GM10847 (cell line): Measurements from ENCODE around the gene RNF5.

Source experiments
- POLR2A ChIP-seq: IDR thresholded peaks from 2 replicates; pipeline ENCODE4 v1.6.1; 2011; ENCODE audit not compliant: insufficient read length; ENCODE audit errors: extremely low read depth

The RNF5 gene

GRCh38 chr6:32177788-32178546, at the start of gene RNF5:
TSS of gene RNF5 (plus strand) at chr6:32178405. CDS start at chr6:32178512, 107 bp downstream.
- peak; percentile 1 for TF ChIP-seq POLR2A

- no peak for TF ChIP-seq POLR2A
These were observed 49.4 kb upstream of the RNF5 start for GRCh38 chr6:32128751-32129296.

GRCh38 chr6:32129297-32130088, 48.7 kb upstream of the RNF5 start:
- no peak for TF ChIP-seq POLR2A

GRCh38 chr6:32131439-32131948, 46.7 kb upstream of the RNF5 start:
- no peak for TF ChIP-seq POLR2A

- TF ChIP-seq POLR2A = no peak
These were observed 46.1 kb upstream of the RNF5 start for GRCh38 chr6:32132110-32132509.

GRCh38 chr6:32133786-32134185, 44.4 kb upstream of the RNF5 start:
- TF ChIP-seq POLR2A = no peak

GRCh38 chr6:32137454-32137853, 40.8 kb upstream of the RNF5 start:
- no peak for TF ChIP-seq POLR2A

- no peak for TF ChIP-seq POLR2A
These were observed 38.6 kb upstream of the RNF5 start for GRCh38 chr6:32139590-32139989.

- TF ChIP-seq POLR2A = no peak
These were observed 37.7 kb upstream of the RNF5 start for GRCh38 chr6:32140420-32141046.

- no peak for TF ChIP-seq POLR2A
These were observed 31.9 kb upstream of the RNF5 start for GRCh38 chr6:32146287-32146686.

- TF ChIP-seq POLR2A = no peak
These were observed 31.5 kb upstream of the RNF5 start for GRCh38 chr6:32146687-32147086.

- TF ChIP-seq POLR2A = no peak
These were observed 30.6 kb upstream of the RNF5 start for GRCh38 chr6:32147401-32148132.

GRCh38 chr6:32148289-32149091, 29.7 kb upstream of the RNF5 start:
- no peak for TF ChIP-seq POLR2A
